GM21737 (cell line): Measurements from ENCODE around the gene TMEM181.

Experiments
- ATAC-seq: cut with Tn5 transposase; IDR thresholded peaks from one replicate; pipeline ENCODE4 v1.9.1; 2021; ENCODE audit warnings: mild to moderate bottlenecking, moderate library complexity; ENCODE audit not compliant: unreplicated experiment

The TMEM181 gene

DNA sequence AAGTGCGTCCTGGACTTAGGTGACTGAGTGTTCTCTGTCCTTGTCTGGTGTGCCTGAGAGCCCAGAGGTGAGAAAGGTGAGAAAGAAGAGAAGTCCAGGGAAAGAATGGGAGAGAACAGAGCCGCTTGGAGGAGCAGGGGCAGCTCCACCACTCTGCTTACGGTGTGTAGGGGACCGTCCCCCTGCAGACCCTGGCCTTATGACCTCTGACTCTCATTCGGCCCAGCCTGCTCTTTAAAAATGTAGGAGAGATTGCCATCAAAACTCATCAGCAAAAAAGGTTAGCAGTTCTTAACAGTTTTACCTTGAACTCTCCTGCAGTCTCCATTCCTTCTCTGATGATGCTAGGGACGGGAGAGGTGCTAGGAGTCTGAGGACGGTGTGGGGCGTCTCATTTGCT lies 2.0 kb downstream of the TMEM181 start:
- no peak for ATAC-seq

DNA sequence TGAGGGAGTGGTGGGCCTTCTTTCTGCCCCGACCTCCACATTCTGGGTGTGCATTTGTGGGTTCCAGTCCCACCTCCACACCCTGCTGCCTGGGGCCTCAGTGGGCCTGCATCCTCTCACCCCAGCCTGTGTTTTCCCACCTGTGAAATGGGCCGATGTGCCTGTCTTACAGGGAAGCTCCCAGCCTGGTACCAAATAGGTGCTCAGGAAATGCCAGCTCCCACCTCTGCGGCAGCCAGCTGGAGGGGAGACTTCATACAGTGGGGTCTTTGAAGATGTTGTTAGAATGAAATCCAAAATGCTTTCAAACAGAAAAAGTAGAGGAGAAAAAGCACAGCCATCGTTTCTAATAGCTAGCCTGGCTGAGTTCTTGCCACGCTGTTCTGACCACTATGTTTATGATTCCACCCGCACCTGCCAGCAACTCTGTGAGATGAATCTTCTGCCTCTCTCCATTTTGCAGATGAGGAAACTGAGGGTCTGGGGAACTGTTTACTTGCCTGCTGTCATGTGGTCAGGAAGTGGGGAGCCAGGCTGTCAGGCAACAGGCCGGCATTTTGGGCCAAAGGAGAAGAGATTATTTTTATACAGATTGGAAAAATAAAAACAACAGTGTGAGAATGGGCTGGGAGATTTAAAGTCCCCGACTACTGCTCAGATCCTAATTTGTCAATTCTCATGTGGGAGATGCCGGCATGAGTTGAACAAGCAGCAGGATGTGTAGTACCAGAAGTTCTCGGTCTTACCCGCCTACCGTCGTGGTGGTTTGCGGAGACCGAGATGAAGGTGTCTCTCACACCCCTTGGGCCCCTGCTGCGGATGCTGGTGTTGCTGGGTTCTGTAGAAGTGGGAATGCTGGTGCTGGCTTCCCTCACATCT lies 4.6 kb downstream of the TMEM181 start:
- no peak for ATAC-seq

GRCh38 chr6:158565122-158565429 lies 5.2 kb downstream of the TMEM181 start:
- ATAC-seq, result no peak

- ATAC-seq, result no peak
Observed at GRCh38 chr6:158565482-158566040, 5.7 kb downstream of the TMEM181 start.

- no peak for ATAC-seq
Observed at GRCh38 chr6:158566207-158566818, 6.4 kb downstream of the TMEM181 start.

GRCh38 chr6:158567152-158567551 lies 7.3 kb downstream of the TMEM181 start:
- ATAC-seq, result no peak

DNA sequence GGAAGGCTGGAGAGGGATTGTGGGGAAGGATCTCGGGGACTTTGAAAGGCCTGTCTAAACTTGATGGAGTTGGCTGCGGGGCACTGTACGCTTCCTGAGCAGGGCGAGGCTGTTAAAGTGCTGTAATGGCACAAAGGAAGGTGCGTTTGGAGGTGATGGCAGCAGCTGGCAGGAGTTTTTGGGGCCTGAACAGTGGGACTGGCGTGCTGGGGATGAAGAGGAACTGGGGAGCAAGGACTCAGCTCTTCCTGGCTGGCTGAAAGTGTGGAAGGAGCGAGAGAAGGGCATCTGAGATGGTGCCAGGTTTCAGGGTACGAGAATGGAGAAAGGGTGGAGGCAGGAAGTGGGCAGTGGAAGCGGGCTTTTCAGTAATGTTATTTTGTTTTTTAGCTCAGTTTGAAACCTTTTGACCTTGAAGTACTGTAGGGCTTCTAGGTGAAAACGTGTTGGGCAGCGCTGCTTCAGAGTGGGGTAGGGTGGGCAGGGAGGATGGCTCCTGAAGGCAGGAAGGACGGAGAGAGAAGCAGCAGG lies 8.0 kb downstream of the TMEM181 start:
- no peak for ATAC-seq

DNA sequence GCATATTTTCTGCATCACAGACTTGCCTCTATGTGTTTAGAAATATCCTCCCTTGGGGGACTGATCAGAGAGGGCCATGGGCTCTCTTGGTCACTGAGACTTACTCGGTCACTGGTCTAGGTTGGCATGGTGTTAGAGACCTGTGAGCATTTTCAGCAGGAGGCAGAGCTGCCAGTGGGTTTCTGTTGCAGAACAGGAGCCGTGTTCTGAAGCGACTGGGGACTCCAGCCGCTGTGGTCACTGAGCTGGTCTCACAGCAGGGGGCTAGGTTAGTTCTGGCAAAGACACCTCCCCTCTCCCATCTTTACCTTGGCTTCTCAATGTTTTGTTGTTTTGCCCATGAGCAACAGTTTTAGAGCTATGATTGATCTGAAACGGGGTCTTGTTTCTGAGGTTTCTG lies 8.7 kb downstream of the TMEM181 start:
- no peak for ATAC-seq

- no peak for ATAC-seq
Observed at GRCh38 chr6:158569036-158569435, 9.1 kb downstream of the TMEM181 start.

- no peak for ATAC-seq
Observed at GRCh38 chr6:158570681-158570962, 10.7 kb downstream of the TMEM181 start.

GRCh38 chr6:158571826-158572652 lies 12.1 kb downstream of the TMEM181 start:
- no peak for ATAC-seq

- no peak for ATAC-seq
Observed at GRCh38 chr6:158572653-158573541, 13.0 kb downstream of the TMEM181 start.

- no peak for ATAC-seq
Observed at GRCh38 chr6:158573542-158573931, 13.6 kb downstream of the TMEM181 start.

GRCh38 chr6:158574800-158575199 lies 14.9 kb downstream of the TMEM181 start:
- ATAC-seq, result no peak

GRCh38 chr6:158575550-158575949 lies 15.7 kb downstream of the TMEM181 start:
- ATAC-seq, result no peak

GRCh38 chr6:158584236-158584651 lies 24.4 kb downstream of the TMEM181 start:
- ATAC-seq, result no peak

- no peak for ATAC-seq
Observed at GRCh38 chr6:158586652-158587051, 26.8 kb downstream of the TMEM181 start.

DNA sequence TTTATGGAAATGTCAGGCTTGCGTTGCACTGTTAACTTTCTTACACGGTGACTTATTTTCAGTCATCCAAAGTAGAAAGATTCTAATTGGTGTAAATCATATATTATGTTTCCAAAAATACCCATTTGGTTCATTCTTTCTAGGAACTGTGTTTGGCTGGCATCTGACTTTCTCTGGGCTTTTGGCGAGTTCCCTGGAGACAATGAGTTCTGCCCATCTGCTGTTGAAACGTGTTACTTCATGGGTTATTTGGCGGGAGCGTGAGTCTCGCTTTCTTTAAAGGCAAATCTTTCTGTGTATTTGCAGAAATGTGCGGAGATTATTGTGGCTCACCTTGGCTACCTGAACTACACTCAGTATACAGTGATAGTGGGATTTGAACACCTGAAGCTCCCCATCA lies 29.5 kb downstream of the TMEM181 start:
- ATAC-seq, result no peak

GRCh38 chr6:158591134-158591809 lies 31.4 kb downstream of the TMEM181 start:
- no peak for ATAC-seq

DNA sequence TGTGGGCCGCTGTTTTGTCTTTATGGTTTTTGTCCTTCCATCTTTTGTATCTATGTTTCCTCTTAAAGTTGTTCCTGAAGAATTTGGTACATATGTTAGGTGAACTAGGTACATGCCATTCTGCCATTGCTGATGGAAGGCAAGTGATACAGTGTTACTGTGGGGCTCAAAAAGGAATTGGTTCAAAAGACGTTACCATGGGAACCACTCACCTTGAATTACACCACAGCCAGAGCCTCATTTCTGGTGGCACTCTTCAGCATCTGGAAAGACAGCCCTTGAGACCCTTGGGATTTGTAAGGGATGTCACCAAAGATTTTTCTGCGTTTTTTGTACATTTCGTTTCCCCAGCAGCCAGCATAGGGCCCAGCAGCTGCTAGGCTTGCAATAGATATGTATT lies 31.9 kb downstream of the TMEM181 start:
- no peak for ATAC-seq
